H9 (cell line): Measurements from ENCODE around the gene AARS1. TPM values are rescaled to one million over a fixed set of nuclear protein-coding genes. Genes with fewer than 3 reads are reported as not detected.
A peak's percentile ranks its signal among the peaks of the same experiment; 100 is the strongest.

Experiments used
- DNase-seq: peaks from one replicate; pipeline ENCODE4 v3.0.0-alpha.2; 2017
- H2AFZ ChIP-seq: one replicate; pipeline ENCODE4 v1.6.1; 2013; ENCODE audit warnings: mild to moderate bottlenecking, low read length, control low read depth, moderate library complexity
- H2AK5ac ChIP-seq: 2 replicates; pipeline ENCODE4 v1.6.1; 2013; ENCODE audit warnings: low read length, control low read depth, mixed read lengths; ENCODE audit not compliant: insufficient read length
- H2BK120ac ChIP-seq: one replicate; pipeline ENCODE4 v1.6.1; 2013; ENCODE audit warnings: low read depth, mild to moderate bottlenecking, low read length, control low read depth, inconsistent platforms; ENCODE audit not compliant: poor library complexity, severe bottlenecking
- H2BK12ac ChIP-seq: 2 replicates; pipeline ENCODE4 v1.6.1; 2013; ENCODE audit warnings: low read length, control low read depth, mixed read lengths, low read depth; ENCODE audit not compliant: insufficient read length
- H2BK15ac ChIP-seq: 2 replicates; pipeline ENCODE4 v1.6.1; 2013; ENCODE audit warnings: low read depth, low read length, control low read depth
- H2BK20ac ChIP-seq: one replicate; pipeline ENCODE4 v1.6.1; 2013; ENCODE audit warnings: low read depth, mild to moderate bottlenecking, low read length, control low read depth, inconsistent platforms; ENCODE audit not compliant: poor library complexity, severe bottlenecking
- H2BK5ac ChIP-seq: 2 replicates; pipeline ENCODE4 v1.6.1; 2013; ENCODE audit warnings: low read length, control low read depth, mixed read lengths; ENCODE audit not compliant: insufficient read length
- H3K14ac ChIP-seq: 2 replicates; pipeline ENCODE4 v1.6.1; 2013; ENCODE audit warnings: low read length, control low read depth; ENCODE audit not compliant: insufficient read depth
- H3K18ac ChIP-seq: 2 replicates; pipeline ENCODE4 v1.6.1; 2013; ENCODE audit warnings: low read depth, mild to moderate bottlenecking, mixed read lengths, low read length, control low read depth; ENCODE audit not compliant: insufficient read length
- H3K23ac ChIP-seq: 2 replicates; pipeline ENCODE4 v1.6.1; 2013; ENCODE audit warnings: low read length, control low read depth, mixed read lengths, low read depth; ENCODE audit not compliant: insufficient read length
- H3K23me2 ChIP-seq: 2 replicates; pipeline ENCODE4 v1.6.1; 2013; ENCODE audit warnings: low read depth, mild to moderate bottlenecking, mixed read lengths, low read length, control low read depth; ENCODE audit not compliant: insufficient read length, poor library complexity, severe bottlenecking
- H3K27ac ChIP-seq: 2 replicates; pipeline ENCODE4 v1.5.1; 2013; ENCODE audit warnings: low read length, control low read depth, mixed read lengths, low read depth; ENCODE audit not compliant: insufficient read length
- H3K27me3 ChIP-seq: 2 replicates; pipeline ENCODE4 v1.6.1; 2013; ENCODE audit warnings: low read length, control low read depth, inconsistent platforms; ENCODE audit not compliant: insufficient read depth
- H3K4ac ChIP-seq: 2 replicates; pipeline ENCODE4 v1.6.1; 2013; ENCODE audit warnings: low read depth, mild to moderate bottlenecking, control low read depth, inconsistent platforms, low read length, moderate library complexity
- H3K4me1 ChIP-seq: 2 replicates; pipeline ENCODE4 v1.6.1; 2013; ENCODE audit warnings: low read length, control low read depth, inconsistent platforms; ENCODE audit not compliant: insufficient read depth
- H3K4me2 ChIP-seq: 2 replicates; pipeline ENCODE4 v1.6.1; 2013; ENCODE audit warnings: low read length, control low read depth, mixed read lengths; ENCODE audit not compliant: insufficient read length, insufficient read depth
- H3K56ac ChIP-seq: 2 replicates; pipeline ENCODE4 v1.6.1; 2013; ENCODE audit warnings: low read depth, mild to moderate bottlenecking, mixed read lengths, low read length, control low read depth; ENCODE audit not compliant: insufficient read length
- H3K79me1 ChIP-seq: 2 replicates; pipeline ENCODE4 v1.6.1; 2013; ENCODE audit warnings: low read depth, mild to moderate bottlenecking, moderate library complexity, low read length, control low read depth, inconsistent platforms; ENCODE audit not compliant: insufficient read depth, poor library complexity, severe bottlenecking
- H3K79me2 ChIP-seq: 2 replicates; pipeline ENCODE4 v1.6.1; 2013; ENCODE audit warnings: low read length, control low read depth, inconsistent platforms; ENCODE audit not compliant: insufficient read depth
- H3K9ac ChIP-seq: 2 replicates; pipeline ENCODE4 v1.6.1; 2013; ENCODE audit warnings: low read length, control low read depth, mixed read lengths; ENCODE audit not compliant: insufficient read length; ENCODE audit errors: extremely low read depth
- H3K9me3 ChIP-seq: one replicate; pipeline ENCODE4 v1.6.1; 2013; ENCODE audit warnings: low read depth, low read length, inconsistent platforms; ENCODE audit not compliant: control insufficient read depth
- H3T11ph ChIP-seq: one replicate; pipeline ENCODE4 v1.6.1; 2013; ENCODE audit warnings: mild to moderate bottlenecking, low read length, control low read depth, inconsistent platforms
- H4K20me1 ChIP-seq: one replicate; pipeline ENCODE4 v1.6.1; 2013; ENCODE audit not compliant: control insufficient read depth, insufficient read length, insufficient read depth
- H4K5ac ChIP-seq: 2 replicates; pipeline ENCODE4 v1.6.1; 2013; ENCODE audit warnings: low read depth, mild to moderate bottlenecking, mixed read lengths, low read length, control low read depth; ENCODE audit not compliant: insufficient read length
- H4K8ac ChIP-seq: replicated peaks from 2 replicates; pipeline ENCODE4 v1.6.1; 2013; ENCODE audit warnings: low read length, control low read depth, mixed read lengths, low read depth; ENCODE audit not compliant: insufficient read length
- H4K91ac ChIP-seq: 2 replicates; pipeline ENCODE4 v1.6.1; 2013; ENCODE audit warnings: low read depth, mild to moderate bottlenecking, moderate library complexity, mixed read lengths, low read length, control low read depth; ENCODE audit not compliant: insufficient read length
- H3K27ac Mint-ChIP-seq, 3 experiments: 2 replicates in 2 of 3; 3 replicates in 1 of 3; pipeline ENCODE4 v1.8.0; 2020 to 2021; ENCODE audit warnings: mixed read lengths in 3 of 3, mild to moderate bottlenecking in 1 of 3, moderate library complexity in 1 of 3
- H3K27me3 Mint-ChIP-seq: 2 replicates; pipeline ENCODE4 v1.8.0; 2021; ENCODE audit warnings: low read depth, mild to moderate bottlenecking, moderate library complexity, mixed read lengths
- H3K36me3 Mint-ChIP-seq, 3 experiments: 2 replicates in 2 of 3; 3 replicates in 1 of 3; pipeline ENCODE4 v1.8.0; 2020 to 2021; ENCODE audit warnings: low read depth in 3 of 3, mixed read lengths in 3 of 3; ENCODE audit not compliant: insufficient read depth in 1 of 3
- H3K4me1 Mint-ChIP-seq, 2 experiments: 2 replicates each; pipeline ENCODE4 v1.8.0; 2020; ENCODE audit warnings: mixed read lengths in 2 of 2
- H3K4me3 Mint-ChIP-seq, 2 experiments: 2 replicates in 1 of 2; 3 replicates in 1 of 2; pipeline ENCODE4 v1.8.0; 2020 to 2021; ENCODE audit warnings: mild to moderate bottlenecking in 2 of 2, mixed read lengths in 2 of 2, moderate library complexity in 1 of 2
- H3K9me3 Mint-ChIP-seq, 2 experiments: 2 replicates in 1 of 2; 3 replicates in 1 of 2; pipeline ENCODE4 v1.8.0; 2020; ENCODE audit warnings: mild to moderate bottlenecking in 2 of 2, mixed read lengths in 2 of 2, moderate library complexity in 1 of 2
- WGBS: extraction: QIAGEN DNeasy Blood & Tissue Kit; methylation state at CpG from one replicate; pipeline ENCODE4 v1.1.7; 2013; ENCODE audit warnings: missing lambda C conversion rate, low lambda C conversion rate, mixed read lengths; ENCODE audit not compliant: insufficient read length; ENCODE audit errors: extremely low coverage; 5-methylcytosine and 5-hydroxymethylcytosine counted together
- total RNA-seq: library from RNA; stranded (reverse); gene quantifications from 2 replicates; pipeline ENCODE4 v1.2.1, GENCODE V29; 2021
- TF ChIP-seq, protein P1 (sequence below): fragments of 200-600 bp; sonication (generic); conservative IDR thresholded peaks from 3 replicates; pipeline ENCODE4 v1.8.0; 2021; ENCODE audit warnings: antibody characterized with exemption, mild to moderate bottlenecking

Gene AARS1
- total RNA-seq, 1 experiment from 2014 or later: 168 TPM

DNA sequence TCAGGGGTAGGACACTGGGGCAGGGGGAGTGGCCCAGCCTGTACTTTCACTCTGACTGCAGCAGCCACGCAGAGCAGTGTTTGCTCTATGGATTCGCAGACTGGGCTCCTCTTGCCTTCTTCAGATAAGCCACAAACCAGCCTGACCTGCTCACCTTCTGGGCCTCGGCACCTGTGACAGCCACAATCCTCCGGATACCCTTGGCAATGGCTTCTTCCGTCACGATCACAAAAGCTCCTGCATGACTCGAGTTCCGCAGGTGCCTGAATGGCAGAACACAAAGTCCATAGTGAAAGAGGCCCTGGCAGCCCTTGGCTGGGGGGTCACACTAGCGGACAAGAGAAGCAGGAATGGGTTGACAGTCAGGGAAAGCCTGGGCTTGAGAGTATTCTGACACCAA, 33.7 kb downstream of the AARS1 start:
- no peak overlapping the region for H3K27ac ChIP-seq
- H3K56ac ChIP-seq: no peak overlapping the region
- DNase-seq: no peak
- no peaks in the 10 kb centered on the region for H3K27me3 ChIP-seq
- H3K14ac ChIP-seq: no peak overlapping the region
- H2BK5ac ChIP-seq: no peak overlapping the region
- H3K23me2 ChIP-seq: no peaks in the 10 kb centered on the region
- H4K20me1 ChIP-seq: no peaks in the 10 kb centered on the region
- H3K9ac ChIP-seq: no peak overlapping the region
- H2BK20ac ChIP-seq: no peak overlapping the region
- no peak overlapping the region for H3K4ac ChIP-seq
- no peak overlapping the region for H2AFZ ChIP-seq
- no peak overlapping the region for H4K8ac ChIP-seq
- H3K79me2 ChIP-seq: no peaks in the 10 kb centered on the region
- no peak overlapping the region for H2BK15ac ChIP-seq
- no peaks in the 10 kb centered on the region for H3K79me1 ChIP-seq
- H3K18ac ChIP-seq: no peak overlapping the region
- H3K23ac ChIP-seq: no peak overlapping the region
- no peak overlapping the region for H2BK12ac ChIP-seq
- peaks cover 1% of the 10 kb centered on the region; the same call in 1 of the 2 replicates for H3K27me3 Mint-ChIP-seq
- H3K9me3 Mint-ChIP-seq: no peaks in the 10 kb centered on the region
- H3K4me2 ChIP-seq: no peak overlapping the region
- peaks cover 59 to 90% (median 80%) of the 10 kb centered on the region in 3 experiments for H3K36me3 Mint-ChIP-seq
- no peak overlapping the region for H4K91ac ChIP-seq
- no peak overlapping the region for H4K5ac ChIP-seq
- no peaks in the 10 kb centered on the region for H3K4me1 ChIP-seq
- no peaks in the 10 kb centered on the region for H3K9me3 ChIP-seq
- peak overlapping the region in 1 of 3 experiments; percentile 74; a peak in 2 of 7 replicates for H3K27ac Mint-ChIP-seq
- no peak overlapping the region for H3K4me3 Mint-ChIP-seq
- H3K4me1 Mint-ChIP-seq: peaks cover 2 to 3% of the 10 kb centered on the region in 2 experiments; a peak in 1 of 4 replicates
- TF ChIP-seq, protein P1, sequence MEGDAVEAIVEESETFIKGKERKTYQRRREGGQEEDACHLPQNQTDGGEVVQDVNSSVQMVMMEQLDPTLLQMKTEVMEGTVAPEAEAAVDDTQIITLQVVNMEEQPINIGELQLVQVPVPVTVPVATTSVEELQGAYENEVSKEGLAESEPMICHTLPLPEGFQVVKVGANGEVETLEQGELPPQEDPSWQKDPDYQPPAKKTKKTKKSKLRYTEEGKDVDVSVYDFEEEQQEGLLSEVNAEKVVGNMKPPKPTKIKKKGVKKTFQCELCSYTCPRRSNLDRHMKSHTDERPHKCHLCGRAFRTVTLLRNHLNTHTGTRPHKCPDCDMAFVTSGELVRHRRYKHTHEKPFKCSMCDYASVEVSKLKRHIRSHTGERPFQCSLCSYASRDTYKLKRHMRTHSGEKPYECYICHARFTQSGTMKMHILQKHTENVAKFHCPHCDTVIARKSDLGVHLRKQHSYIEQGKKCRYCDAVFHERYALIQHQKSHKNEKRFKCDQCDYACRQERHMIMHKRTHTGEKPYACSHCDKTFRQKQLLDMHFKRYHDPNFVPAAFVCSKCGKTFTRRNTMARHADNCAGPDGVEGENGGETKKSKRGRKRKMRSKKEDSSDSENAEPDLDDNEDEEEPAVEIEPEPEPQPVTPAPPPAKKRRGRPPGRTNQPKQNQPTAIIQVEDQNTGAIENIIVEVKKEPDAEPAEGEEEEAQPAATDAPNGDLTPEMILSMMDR: no peak
- no peak overlapping the region for H2AK5ac ChIP-seq
- no CpG with 5 or more reads among the region's 9 CpGs for WGBS
- H3T11ph ChIP-seq: no peak overlapping the region
- H2BK120ac ChIP-seq: no peak overlapping the region
